OCI-M2 (cell line): Measurements from ENCODE around the gene CEP72.
"Not testable (repeated sequence)": the region's sequence is repeated elsewhere in the genome, so short reads cannot be mapped to it uniquely, and the experiment has no call there.

Source experiments
- DNase-seq: peaks from one replicate; lab custom pipeline; 2025; ENCODE audit not compliant: unreplicated experiment; lab: John Stamatoyannopoulos, UW

The CEP72 gene

DNA sequence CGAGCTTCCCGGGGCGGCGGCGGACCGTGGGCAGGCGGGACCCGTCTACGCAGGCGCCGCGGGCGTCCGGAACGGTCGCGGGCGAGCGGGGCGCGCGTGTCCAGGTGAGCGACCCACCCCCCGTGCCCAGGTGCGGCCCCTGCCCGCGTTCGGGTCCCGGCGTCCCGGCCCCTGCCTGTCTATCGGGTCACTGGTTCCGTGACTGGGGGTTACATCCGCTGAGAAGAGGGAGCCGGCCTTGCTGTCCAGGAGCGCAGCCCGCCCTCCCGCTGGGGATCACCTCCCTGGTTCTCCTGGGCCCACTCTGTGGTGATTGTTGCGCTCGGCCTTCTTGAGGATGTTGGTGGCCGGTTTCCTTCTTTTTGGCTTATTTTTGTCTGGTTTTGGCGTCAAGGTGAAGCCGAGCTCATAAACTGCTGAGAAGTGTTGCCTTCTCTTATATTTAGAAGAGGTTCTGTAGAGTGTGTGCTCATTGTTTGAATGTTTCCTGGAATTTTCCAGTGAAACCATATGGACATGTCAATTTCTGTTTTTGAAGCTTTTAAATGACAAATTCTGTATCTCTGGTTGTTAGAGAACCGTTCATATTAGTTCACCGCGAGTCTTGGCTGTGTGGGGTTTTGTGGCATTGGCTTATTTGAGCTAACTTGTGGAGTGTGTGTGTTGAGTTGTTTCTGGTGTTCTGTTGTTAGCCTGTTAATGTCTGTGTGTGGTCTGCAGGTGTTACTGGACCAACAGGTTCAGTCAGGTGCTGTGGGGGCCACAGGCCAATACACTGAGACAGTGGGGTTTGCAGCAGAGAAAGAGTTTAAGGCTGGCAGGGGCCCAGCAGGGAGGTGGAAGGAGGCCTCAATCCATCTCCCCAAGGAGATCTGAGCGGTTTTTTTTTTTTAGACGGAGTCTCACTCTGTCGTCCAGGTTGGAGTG is 621 bp downstream of the CEP72 start:
- DNase-seq = no peak

DNA sequence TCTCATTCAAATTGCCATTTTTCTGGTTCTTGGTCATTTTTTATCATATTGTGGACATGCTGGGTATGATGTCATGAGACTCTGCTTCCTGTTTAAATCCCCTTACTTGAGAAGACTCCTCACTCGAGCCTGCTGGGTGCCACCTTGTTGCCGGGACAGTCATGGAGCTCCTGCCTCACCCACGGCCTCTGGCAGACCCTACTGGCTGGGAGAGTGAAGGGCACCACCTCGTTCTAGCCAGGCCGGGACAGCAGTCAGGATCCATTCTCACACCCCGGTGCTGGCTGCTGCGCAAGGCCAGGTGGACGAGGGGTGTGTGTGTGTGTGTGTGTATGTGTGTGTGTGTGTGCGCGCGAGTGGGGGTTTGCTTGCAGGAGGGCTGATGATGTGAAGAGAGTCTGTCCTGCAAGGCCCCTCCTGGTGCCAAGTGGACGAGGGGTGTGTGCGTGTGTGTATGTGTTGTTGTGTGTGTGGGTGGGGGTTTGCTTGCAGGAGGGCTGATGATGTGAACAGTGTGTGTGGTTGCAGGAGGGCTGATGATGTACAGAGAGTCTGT is 4.4 kb downstream of the CEP72 start:
- no peak for DNase-seq

DNA sequence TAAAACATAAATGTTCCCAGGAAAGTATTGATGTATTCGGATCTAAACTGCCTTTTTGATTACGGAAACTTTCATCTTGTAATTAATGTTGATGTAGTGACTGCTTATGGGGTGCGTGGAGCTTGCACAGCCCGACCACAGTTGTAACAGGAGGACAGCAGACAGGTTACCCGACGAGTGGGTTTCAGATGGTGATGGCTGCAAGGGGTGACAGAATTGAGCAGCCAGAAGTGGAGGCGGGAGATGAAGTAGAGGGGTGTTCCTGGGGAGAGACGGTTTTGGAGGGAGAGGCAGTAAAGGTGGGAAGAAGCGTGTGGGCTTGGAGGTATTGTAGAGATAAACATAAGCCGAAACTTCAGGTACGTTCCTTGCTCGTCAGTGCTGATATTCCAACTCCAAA is 5.8 kb downstream of the CEP72 start:
- no peak for DNase-seq

DNA sequence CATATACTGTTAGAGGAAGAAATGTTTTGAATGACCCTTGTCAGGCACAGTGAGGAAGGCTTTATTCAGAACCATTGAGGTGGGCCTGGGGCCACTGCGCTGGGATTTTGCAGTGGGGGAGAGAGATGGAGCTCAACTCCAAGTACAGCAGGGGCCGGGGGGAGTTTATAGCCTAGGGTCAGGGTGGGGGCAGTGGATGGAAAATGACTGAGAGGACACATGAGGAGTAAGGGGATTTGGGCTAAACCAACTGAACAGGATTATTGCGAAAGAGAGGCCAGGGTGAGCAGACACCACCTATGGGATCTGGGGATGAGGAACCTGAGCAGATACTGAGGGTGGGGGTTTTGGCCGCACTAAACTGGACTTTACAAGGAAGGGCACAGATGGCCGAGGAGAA is 6.3 kb downstream of the CEP72 start:
- no peak for DNase-seq

DNA sequence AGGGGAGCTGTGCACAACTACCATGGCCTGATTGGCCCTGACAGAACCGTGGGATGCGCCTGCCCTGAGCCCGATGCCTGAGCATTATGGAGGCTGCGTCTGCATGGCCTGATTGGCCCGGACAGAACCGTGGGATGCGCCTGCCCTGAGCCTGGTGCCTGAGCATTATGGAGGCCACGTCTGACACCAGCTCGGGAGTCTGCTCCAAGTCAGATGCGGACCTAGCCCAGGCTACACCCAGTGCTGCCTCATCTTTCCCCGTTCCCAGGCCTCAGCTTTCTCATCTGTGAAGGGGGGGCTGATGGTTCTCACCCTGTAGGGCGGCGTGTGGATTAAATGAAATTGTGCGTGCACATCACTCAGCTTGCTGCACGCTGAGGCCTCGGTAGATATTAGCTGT is 7.3 kb downstream of the CEP72 start:
- no peak for DNase-seq

DNA sequence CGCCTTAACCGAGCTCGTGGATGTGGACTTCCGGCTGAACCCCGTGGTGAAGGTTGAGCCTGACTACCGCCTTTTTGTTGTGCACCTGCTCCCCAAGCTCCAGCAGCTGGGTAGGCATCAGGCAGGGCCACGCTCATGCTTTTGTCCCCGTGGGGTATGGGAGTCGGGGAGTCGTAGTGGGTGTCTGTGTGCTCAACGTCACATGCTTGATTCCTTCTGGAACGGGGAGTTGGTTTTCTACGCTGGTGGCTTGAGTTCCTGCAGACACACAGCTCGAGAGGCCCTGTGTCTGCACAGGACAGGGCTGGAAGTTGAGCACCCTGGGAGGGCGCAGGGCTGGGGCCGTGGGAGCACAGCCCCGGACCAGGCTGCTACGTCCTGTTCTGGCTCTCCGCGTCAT is 8.0 kb downstream of the CEP72 start:
- DNase-seq = no peak

DNA sequence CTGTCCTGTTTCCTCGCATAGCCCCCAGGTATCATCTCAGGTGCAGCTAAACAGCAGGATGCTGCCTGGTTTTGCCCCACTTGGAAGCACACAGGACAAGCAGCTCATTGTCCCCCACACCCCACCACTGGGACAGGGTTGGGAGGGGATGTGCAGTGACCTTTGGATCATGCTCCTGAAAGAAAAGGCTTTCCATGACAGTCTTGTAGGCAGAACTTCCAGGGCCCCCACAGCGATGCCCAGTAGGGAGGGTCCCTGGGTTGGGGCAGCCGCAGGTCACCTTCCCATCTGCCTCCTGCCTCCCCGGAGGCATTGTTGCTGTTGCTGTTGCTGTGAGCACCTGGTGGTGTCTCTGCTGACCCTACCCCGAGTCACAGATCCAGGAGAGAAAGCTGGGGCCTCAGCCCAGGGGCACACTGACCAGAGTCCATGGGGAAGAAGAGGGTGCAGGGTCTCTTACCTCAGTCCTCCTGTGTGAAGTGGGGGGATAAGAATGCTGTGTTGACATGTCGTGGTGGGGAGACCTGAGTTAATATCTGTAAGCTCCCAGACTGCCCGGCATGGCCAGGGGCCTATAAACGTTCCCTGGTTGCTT is 8.5 kb downstream of the CEP72 start:
- no peak for DNase-seq

DNA sequence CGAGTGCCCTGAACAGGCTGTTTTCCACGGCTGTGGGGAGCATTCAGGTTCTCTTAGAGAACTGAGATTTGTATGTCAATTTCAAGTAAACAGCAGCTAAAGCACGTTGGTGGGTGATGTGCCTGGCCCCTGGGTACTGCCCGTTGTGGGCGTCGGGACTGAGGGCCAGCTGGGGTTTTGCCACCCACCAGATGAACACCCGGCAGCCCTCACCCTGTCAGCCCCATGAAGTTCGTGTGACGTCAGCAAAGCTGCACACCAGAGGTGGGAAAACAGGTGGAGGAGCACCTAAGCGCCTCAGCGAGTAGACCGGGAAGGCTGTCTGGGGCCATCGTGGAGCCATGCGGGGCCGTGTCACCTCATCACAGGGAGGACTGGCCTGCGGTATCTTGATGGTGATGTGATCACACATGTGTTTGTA is 9.2 kb downstream of the CEP72 start:
- DNase-seq = no peak

DNA sequence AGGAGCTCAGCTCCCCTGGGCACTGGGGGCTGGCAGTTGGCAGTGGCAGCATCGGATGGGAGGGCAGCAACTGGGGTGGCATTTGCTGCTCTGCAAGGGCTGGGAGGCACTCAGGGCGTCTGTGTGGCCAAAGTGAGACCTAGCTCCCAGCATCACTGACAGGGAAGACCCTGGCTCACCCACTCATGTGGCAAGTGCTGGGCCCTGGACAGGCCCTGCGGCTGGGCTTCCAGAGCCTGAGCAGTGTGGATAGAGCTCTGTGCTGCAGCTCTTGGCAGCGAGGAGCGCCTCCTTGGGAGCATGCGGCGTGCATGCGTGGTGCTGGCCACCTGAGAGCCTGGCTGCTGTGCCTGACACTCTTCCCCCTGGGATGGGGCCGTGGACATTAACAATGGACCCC is 10.2 kb downstream of the CEP72 start:
- no peak for DNase-seq

DNA sequence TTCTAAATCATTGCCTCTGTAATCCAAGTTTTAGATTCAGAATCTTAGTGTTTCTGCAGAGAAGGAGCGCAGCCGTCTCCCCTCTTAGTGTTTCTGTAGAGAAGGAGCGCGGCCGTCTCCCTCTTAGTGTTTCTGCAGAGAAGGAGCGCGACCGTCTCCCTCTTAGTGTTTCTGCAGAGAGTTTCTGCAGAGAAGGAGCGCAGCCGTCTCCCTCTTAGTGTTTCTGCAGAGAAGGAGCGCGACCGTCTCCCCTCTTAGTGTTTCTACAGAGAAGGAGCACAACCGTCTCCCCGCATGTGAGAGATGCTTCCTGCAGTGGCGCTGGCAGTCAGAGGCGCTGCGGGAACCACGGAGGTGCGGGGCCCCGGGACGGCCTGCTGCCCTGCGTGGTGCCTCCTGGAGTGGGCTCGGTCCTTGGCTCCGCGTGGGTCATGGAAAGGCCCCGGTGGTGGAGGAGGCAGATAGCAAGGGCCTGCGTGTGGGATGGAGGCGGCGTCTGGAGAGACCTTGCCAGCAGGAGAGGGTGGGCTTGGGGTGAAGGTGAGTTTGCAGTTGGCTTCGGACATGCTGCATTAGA is 10.9 kb downstream of the CEP72 start:
- DNase-seq = no peak

DNA sequence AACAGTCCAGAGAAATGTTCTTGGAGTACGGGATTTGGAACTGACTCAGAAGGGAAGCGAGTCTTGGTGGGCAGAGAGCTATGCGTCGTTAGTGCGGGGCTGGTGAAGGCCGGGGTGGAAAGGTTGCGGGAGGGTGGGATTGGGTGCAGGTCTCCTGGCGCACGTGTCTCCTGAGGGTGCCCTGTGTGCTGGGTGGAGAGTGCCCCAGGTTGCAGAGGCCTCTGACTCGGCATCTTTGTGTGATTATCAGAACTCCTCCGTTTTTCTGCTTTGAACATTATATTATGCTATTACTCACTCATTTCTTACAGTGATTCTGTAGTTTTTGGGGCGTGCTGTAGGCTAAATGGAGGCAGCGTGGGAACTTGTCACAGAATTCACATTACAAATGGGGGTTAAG is 11.4 kb downstream of the CEP72 start:
- DNase-seq = no peak

DNA sequence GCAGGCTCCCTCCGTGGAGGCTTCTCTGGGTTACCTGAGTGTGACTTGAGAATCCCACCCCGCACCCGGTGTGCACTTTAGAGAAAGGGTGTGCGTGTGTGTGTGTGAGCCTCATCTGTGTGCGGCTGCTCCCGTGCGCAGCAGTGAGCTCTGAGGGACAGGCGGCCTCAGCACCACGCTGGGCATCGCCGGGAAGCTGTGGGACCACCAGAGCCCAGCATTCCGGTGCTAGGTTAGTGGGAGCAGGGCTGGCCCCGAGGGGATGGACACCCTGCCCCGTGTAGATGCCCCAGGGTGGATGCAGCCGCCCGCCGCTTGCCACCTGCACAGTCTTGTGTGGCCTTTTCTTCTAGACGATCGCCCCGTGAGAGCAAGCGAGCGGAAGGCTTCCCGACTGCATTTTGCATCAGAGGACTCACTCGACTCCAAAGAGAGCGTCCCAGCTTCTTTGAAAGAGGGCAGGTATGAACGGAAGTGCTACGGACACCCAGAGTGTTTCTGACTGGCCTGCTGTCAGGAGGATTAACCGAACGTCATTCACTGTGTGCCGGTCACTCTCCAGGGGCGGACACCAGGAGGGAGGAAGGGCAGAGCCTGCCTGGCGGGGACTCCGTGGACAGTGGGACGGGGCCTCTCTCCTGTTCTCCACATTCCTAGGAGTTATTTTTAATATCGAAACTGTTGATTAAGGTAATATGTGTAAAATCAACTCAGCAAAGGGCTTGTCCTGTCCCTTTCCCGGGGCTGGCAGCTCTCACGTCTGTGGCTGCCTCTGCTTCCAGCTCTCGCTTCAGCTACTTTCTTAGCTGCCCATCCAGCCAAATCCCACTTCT is 12.2 kb downstream of the CEP72 start:
- DNase-seq = no peak

DNA sequence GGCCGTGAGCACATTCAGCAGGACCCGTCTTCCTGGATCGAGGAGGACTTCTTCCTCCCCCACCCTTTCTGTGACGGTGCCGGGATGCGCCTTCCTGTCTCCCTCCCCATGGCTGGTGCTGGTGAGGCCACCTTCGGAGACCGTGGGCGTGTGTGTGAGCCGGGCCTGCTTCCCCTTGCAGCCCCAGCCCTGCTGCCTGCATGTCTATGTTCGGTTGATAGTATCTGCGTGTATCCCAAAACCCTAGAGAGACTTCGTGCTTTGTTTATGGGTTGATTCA is 12.8 kb downstream of the CEP72 start:
- DNase-seq = no peak

DNA sequence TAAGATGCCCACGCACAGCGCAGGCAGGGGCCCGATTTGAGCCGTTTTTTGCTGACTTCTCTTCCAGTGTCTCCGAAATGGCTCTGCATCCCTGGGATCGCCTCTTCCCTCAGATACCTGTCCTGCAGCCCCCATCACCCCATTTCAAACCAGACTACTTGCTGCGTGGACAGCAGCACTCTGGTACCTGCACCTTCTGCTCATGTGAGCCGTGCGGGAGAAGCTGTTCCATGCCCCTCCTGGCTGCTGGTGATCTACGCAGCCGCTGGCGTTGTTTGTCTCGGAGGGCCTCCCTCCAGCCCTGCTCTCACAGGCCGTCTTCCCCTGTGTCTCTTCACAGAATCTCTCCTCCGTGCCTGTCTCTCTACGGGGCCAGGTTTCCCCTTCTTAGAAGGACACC is 13.4 kb downstream of the CEP72 start:
- DNase-seq = no peak

DNA sequence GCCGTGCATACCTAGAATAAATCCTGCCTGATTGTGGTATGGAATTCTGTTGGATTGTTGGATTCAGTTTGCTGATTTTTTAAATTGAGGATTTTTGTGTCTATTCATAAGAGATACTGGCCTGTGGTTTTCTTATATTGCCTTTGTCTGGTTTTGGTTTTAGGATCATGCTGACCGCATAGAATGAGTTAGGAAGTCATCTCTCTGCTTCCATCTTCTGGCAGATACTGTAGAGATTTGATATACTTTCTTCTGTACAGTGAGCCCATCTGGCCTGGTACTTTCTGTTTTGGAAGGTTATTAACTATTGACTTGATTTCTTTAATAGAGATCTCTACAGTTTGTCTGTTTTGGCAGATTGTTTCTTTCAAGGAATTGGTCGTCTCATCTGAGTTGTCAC is 14.7 kb downstream of the CEP72 start:
- no peak for DNase-seq

DNA sequence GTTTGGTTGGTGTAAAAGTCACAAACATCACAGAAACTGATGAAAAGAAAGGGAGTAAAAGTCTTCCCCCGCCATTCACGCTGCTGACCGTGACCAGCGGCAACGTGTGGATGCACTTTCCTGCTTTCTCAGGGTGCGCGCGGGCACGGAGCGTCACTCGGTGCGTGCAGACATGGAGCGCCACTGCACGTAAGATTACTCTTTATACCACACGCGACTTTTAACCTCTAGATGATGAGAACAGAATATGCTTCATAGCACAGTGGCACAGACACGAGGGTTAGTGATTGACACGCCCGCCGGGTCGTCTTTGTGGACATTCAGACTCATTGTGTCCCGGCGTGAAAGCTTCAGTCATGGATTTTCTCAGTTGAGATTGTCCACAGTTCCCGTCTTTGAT is 15.7 kb downstream of the CEP72 start:
- DNase-seq = no peak

DNA sequence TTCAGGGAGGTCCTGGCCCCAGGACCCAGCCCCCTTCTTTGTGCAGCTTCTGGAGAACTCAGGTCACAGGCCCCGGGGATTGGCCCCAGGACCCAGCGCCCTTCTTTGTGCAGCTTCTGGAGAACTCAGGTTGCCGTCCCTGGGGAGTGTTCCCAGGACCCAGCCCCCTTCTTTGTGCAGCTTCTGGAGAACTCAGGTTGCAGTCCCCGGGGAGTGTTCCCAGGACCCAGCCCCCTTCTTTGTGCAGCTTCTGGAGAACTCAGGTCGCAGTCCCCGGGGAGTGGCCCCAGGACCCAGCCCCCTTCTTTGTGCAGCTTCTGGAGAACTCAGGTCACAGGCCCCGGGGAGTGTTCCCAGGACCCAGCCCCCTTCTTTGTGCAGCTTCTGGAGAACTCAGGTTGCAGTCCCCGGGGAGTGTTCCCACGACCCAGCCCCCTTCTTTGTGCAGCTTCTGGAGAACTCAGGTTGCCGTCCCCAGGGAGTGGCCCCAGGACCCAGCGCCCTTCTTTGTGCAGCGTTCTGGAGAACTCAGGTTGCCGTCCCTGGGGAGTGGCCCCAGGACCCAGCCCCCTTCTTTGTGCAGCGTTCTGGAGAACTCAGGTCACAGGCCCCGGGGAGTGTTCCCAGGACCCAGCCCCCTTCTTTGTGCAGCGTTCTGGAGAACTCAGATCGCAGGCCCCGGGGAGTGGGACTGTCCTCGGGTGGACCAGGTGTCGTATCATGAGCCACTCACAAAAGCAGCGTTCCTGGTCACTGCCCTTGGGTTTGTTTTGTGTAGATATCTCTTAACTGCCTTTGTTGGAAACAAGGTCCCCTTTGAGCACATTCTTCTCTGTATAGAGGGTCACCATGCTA is 16.4 kb downstream of the CEP72 start:
- DNase-seq = not testable (repeated sequence)

DNA sequence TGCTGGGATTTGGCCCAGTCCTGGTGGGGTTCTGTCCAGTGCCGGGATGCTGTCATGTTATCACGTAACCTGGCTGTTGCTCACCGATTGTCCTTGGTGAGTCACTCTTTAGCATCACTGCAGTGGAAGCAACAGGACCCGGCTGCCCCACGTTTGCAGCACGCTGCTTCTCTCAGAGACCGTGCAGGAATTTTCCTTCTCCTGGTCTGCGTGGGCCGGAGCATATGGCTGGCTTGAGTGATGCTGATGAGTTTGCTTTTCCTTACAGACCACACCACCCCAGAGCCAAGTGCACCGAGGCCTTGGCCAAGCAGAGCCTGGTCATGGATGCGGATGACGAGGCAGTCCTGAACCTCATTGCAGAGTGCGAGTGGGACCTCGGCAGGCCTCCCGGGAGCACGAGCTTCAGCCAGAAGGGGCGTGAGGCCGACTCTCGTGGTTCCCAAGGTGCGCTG is 21.4 kb downstream of the CEP72 start:
- no peak for DNase-seq

DNA sequence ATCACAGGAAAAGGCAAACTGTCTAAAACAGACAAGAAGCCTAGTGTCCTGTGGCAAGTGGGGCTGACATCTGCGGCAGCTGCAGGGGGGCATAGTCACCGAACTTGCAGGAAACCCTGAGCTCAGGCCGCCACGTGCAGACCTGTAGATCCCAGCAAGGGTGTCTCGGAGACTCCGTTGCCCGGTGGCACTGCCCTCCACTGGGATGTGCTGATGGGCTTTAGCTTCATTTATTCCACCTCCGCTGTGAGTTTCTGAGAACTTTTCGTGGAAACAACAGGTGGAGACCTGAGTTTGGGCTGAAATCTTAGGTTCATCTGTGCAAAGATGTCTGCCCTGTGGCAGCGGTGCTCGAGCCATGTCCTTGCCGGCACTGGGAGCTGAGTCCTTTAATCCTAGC is 22.1 kb downstream of the CEP72 start:
- DNase-seq = no peak

DNA sequence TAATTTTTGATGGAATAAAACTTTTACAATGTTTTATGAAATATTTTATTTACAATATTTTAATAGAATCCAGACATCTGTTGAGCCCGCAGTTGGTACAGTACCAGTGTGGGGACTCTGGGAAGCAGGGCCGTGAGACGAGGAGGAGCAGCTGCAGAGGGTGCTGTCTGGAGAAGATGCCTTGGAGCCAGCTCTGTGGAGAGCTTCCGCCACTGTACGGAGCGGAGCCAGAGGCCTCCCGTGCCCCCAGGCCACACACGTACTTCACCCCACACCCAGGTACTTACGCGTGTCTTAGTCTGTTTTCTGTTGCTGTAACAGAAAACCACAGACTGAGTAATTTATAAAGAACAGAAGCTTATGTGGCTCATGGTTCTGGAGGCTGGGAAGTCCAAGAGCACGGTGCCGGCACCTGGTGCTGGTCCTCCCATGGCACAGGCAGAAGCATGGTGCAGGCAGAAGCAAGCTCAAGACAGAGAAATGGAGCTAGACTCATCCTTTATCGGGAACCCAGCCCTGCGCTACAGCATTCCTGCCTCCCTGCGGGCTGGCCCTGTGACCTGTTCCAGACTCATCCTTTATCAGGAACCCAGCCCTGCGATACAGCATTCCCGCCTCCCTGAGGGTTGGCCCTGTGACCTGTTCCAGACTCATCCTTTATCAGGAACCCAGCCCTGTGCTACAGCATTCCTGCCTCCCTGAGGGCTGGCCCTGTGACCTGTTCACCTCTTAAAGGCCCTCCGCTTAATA is 23.3 kb downstream of the CEP72 start:
- no peak for DNase-seq
